Trophoblast cell (in vitro differentiated cells and primary cell): ENCODE results near the gene DNM1.

Source experiments
- DNase-seq, 2 donors: peaks; one replicate each; pipeline ENCODE4 v3.0.0-alpha.2; 2016
- H2AFZ ChIP-seq: 2 replicates; pipeline ENCODE4 v1.6.1; 2013; ENCODE audit warnings: low read length, moderate library complexity, mild to moderate bottlenecking; ENCODE audit not compliant: insufficient read depth, poor library complexity
- H2AK5ac ChIP-seq: 2 replicates; pipeline ENCODE4 v1.6.1; 2013; ENCODE audit warnings: mild to moderate bottlenecking, low read length
- H2BK120ac ChIP-seq: 2 replicates; pipeline ENCODE4 v1.6.1; 2013; ENCODE audit warnings: low read length, mild to moderate bottlenecking, moderate library complexity; ENCODE audit not compliant: insufficient read depth, poor library complexity
- H2BK12ac ChIP-seq: 2 replicates; pipeline ENCODE4 v1.6.1; 2013; ENCODE audit warnings: mild to moderate bottlenecking, low read length, moderate library complexity
- H2BK5ac ChIP-seq: 2 replicates; pipeline ENCODE4 v1.6.1; 2013; ENCODE audit warnings: low read length, low read depth, moderate library complexity, mild to moderate bottlenecking; ENCODE audit not compliant: poor library complexity
- H3K14ac ChIP-seq: 2 replicates; pipeline ENCODE4 v1.6.1; 2013; ENCODE audit warnings: mild to moderate bottlenecking, low read length
- H3K18ac ChIP-seq: 2 replicates; pipeline ENCODE4 v1.6.1; 2013; ENCODE audit warnings: mild to moderate bottlenecking, low read length
- H3K23ac ChIP-seq: 2 replicates; pipeline ENCODE4 v1.6.1; 2013; ENCODE audit warnings: low read length
- H3K27ac ChIP-seq: 2 replicates; pipeline ENCODE4 v1.5.1; 2013; ENCODE audit warnings: low read depth, mild to moderate bottlenecking, inconsistent platforms, low read length, moderate library complexity
- H3K27me3 ChIP-seq: 2 replicates; pipeline ENCODE4 v1.6.1; 2013; ENCODE audit warnings: inconsistent platforms, mild to moderate bottlenecking, low read length, moderate library complexity; ENCODE audit not compliant: insufficient read depth
- H3K36me3 ChIP-seq, 2 experiments: 1 replicate in 1 of 2; 2 replicates in 1 of 2; pipeline ENCODE4 v1.6.1; 2013; ENCODE audit warnings: low read length in 2 of 2, mild to moderate bottlenecking in 2 of 2, moderate library complexity in 1 of 2; ENCODE audit not compliant: insufficient read depth in 2 of 2, control insufficient read depth in 1 of 2
- H3K4ac ChIP-seq: 2 replicates; pipeline ENCODE4 v1.6.1; 2013; ENCODE audit warnings: low read depth, mild to moderate bottlenecking, low read length, moderate library complexity
- H3K4me1 ChIP-seq, 2 experiments: 1 replicate in 1 of 2; 2 replicates in 1 of 2; pipeline ENCODE4 v1.6.1; 2013; ENCODE audit warnings: low read length in 2 of 2, mild to moderate bottlenecking in 2 of 2, moderate library complexity in 1 of 2; ENCODE audit not compliant: insufficient read depth in 2 of 2, control insufficient read depth in 1 of 2
- H3K4me2 ChIP-seq: 2 replicates; pipeline ENCODE4 v1.6.1; 2013; ENCODE audit warnings: inconsistent platforms, mild to moderate bottlenecking, low read length, moderate library complexity
- H3K4me3 ChIP-seq: 2 replicates; pipeline ENCODE4 v1.5.1; 2013; ENCODE audit warnings: mild to moderate bottlenecking, low read depth, low read length, inconsistent platforms
- H3K79me1 ChIP-seq: one replicate; pipeline ENCODE4 v1.6.1; 2013; ENCODE audit warnings: low read length
- H3K79me2 ChIP-seq: 2 replicates; pipeline ENCODE4 v1.6.1; 2013; ENCODE audit warnings: low read length, mild to moderate bottlenecking; ENCODE audit not compliant: control insufficient read depth, insufficient read depth, poor library complexity
- H3K9ac ChIP-seq: 2 replicates; pipeline ENCODE4 v1.6.1; 2013; ENCODE audit warnings: mild to moderate bottlenecking, low read length
- H3K9me3 ChIP-seq: 2 replicates; pipeline ENCODE4 v1.6.1; 2013; ENCODE audit warnings: low read depth, mild to moderate bottlenecking, control low read depth, inconsistent platforms, low read length; ENCODE audit not compliant: insufficient read depth
- H4K12ac ChIP-seq: 2 replicates; pipeline ENCODE4 v1.6.1; 2013; ENCODE audit warnings: low read depth, mild to moderate bottlenecking, low read length, moderate library complexity
- H4K8ac ChIP-seq: 2 replicates; pipeline ENCODE4 v1.6.1; 2013; ENCODE audit warnings: low read depth, mild to moderate bottlenecking, low read length, moderate library complexity
- H4K91ac ChIP-seq: one replicate; pipeline ENCODE4 v1.6.1; 2013; ENCODE audit warnings: low read depth, mild to moderate bottlenecking, low read length, moderate library complexity
- WGBS: extraction: QIAGEN DNeasy Blood & Tissue Kit; methylation state at CpG from one replicate; pipeline ENCODE4 v1.1.7; 2013; ENCODE audit warnings: missing lambda C conversion rate; ENCODE audit not compliant: insufficient read length, insufficient coverage; ENCODE audit errors: extremely low coverage; 5-methylcytosine and 5-hydroxymethylcytosine counted together

The DNM1 gene

GRCh38 chr9:128254362-128254761 is 51.2 kb downstream of the DNM1 start:
- no peak overlapping the region for H3K4me2 ChIP-seq

GRCh38 chr9:128254855-128255759 is 51.9 kb downstream of the DNM1 start:
- Histone ChIP-seq H4K91ac (no peak overlapping the region), H3K27ac (no peak overlapping the region), H3K4me1 (peaks cover 6 to 21% of the 10 kb centered on the region in 2 experiments), H3K9me3 (peaks cover under 1% of the 10 kb centered on the region), H3K36me3 (peaks cover 39 to 42% of the 10 kb centered on the region in 2 experiments), H2BK12ac (no peak overlapping the region), H3K4me2 (no peak overlapping the region), H3K4me3 (no peak overlapping the region), H3K79me1 (no peaks in the 10 kb centered on the region), H4K12ac (no peak overlapping the region), H3K79me2 (no peaks in the 10 kb centered on the region), H3K18ac (no peak overlapping the region), H2BK5ac (no peak overlapping the region), H2AK5ac (no peak overlapping the region), H3K9ac (peak overlapping the region; percentile 45), H2AFZ (no peak overlapping the region), H3K4ac (no peak overlapping the region), H3K27me3 (no peaks in the 10 kb centered on the region), H3K23ac (no peak overlapping the region), H3K14ac (no peak overlapping the region), H4K8ac (no peak overlapping the region), H2BK120ac (no peak overlapping the region)
- WGBS = no CpG with 5 or more reads among the region's 18 CpGs
- peak; percentile 48 to 81 for DNase-seq

More at GRCh38 chr9:128254362-128254761, 51.2 kb downstream of the DNM1 start:
- Histone ChIP-seq H2AK5ac (no peak overlapping the region), H4K91ac (no peak overlapping the region), H4K8ac (no peak overlapping the region), H3K9me3 (peaks cover 2% of the 10 kb centered on the region), H3K27ac (no peak overlapping the region), H2BK120ac (no peak overlapping the region), H2BK5ac (no peak overlapping the region), H3K4me3 (no peak overlapping the region), H3K9ac (no peak overlapping the region), H3K4me1 (peaks cover 6 to 24% of the 10 kb centered on the region in 2 experiments), H3K27me3 (no peaks in the 10 kb centered on the region), H3K14ac (no peak overlapping the region), H3K79me1 (no peaks in the 10 kb centered on the region), H3K36me3 (peaks cover 32 to 35% of the 10 kb centered on the region in 2 experiments), H3K18ac (no peak overlapping the region), H2AFZ (no peak overlapping the region), H3K4ac (no peak overlapping the region), H3K23ac (no peak overlapping the region), H2BK12ac (no peak overlapping the region), H3K79me2 (no peaks in the 10 kb centered on the region), H4K12ac (no peak overlapping the region)
- WGBS = no CpG with 5 or more reads among the region's 20 CpGs
- no peak for DNase-seq

GRCh38 chr9:128257086-128257825 is 54.1 kb downstream of the DNM1 start:
- H3K79me2 ChIP-seq = no peaks in the 10 kb centered on the region
- H3K14ac ChIP-seq = no peak overlapping the region
- H3K27ac ChIP-seq = no peak overlapping the region
- no peaks in the 10 kb centered on the region for H3K79me1 ChIP-seq
- H3K9ac ChIP-seq = no peak overlapping the region
- H3K27me3 ChIP-seq = no peaks in the 10 kb centered on the region
- H3K4me3 ChIP-seq = no peak overlapping the region
- WGBS = no CpG with 5 or more reads among the region's 23 CpGs
- H2BK12ac ChIP-seq = no peak overlapping the region
- no peak overlapping the region for H2BK120ac ChIP-seq
- H3K36me3 ChIP-seq = peaks cover 58 to 62% of the 10 kb centered on the region in 2 experiments
- H3K23ac ChIP-seq = no peak overlapping the region
- no peak overlapping the region for H4K91ac ChIP-seq
- H3K18ac ChIP-seq = no peak overlapping the region
- peaks cover 2 to 4% of the 10 kb centered on the region in 2 experiments for H3K4me1 ChIP-seq
- no peak overlapping the region for H2BK5ac ChIP-seq
- no peak overlapping the region for H2AFZ ChIP-seq
- H3K4ac ChIP-seq = no peak overlapping the region
- DNase-seq = no peak
- H3K9me3 ChIP-seq = no peaks in the 10 kb centered on the region
- no peak overlapping the region for H3K4me2 ChIP-seq
- no peak overlapping the region for H2AK5ac ChIP-seq
- no peak overlapping the region for H4K8ac ChIP-seq
- no peak overlapping the region for H4K12ac ChIP-seq

- H3K4ac ChIP-seq = no peak overlapping the region
- H3K9me3 ChIP-seq = no peaks in the 10 kb centered on the region
- no peak overlapping the region for H3K4me3 ChIP-seq
- no peak overlapping the region for H2BK120ac ChIP-seq
- no peak overlapping the region for H2AK5ac ChIP-seq
- no peak overlapping the region for H3K18ac ChIP-seq
- H2BK5ac ChIP-seq = no peak overlapping the region
- H4K8ac ChIP-seq = no peak overlapping the region
- H4K12ac ChIP-seq = no peak overlapping the region
- H3K36me3 ChIP-seq = peaks cover 63 to 68% of the 10 kb centered on the region in 2 experiments
- no peak overlapping the region for H3K4me2 ChIP-seq
- no peak overlapping the region for H4K91ac ChIP-seq
- H3K9ac ChIP-seq = no peak overlapping the region
- peaks cover 2 to 4% of the 10 kb centered on the region in 2 experiments for H3K4me1 ChIP-seq
- no peak overlapping the region for H2AFZ ChIP-seq
- H3K79me2 ChIP-seq = no peaks in the 10 kb centered on the region
- no peak overlapping the region for H2BK12ac ChIP-seq
- H3K79me1 ChIP-seq = no peaks in the 10 kb centered on the region
- H3K27me3 ChIP-seq = no peaks in the 10 kb centered on the region
- H3K23ac ChIP-seq = no peak overlapping the region
- no peak overlapping the region for H3K27ac ChIP-seq
- DNase-seq = no peak
- no peak overlapping the region for H3K14ac ChIP-seq
- WGBS = no CpG with 5 or more reads among the region's 11 CpGs
These were observed 54.7 kb downstream of the DNM1 start for GRCh38 chr9:128257907-128258306.
